HG02798 (cell line): ENCODE measurements around the gene RHOV.

Experiments
- ATAC-seq: cut with Tn5 transposase; IDR thresholded peaks from one replicate; pipeline ENCODE4 v1.9.1; 2021; ENCODE audit warnings: mild to moderate bottlenecking; ENCODE audit not compliant: unreplicated experiment, poor library complexity

RHOV gene

DNA sequence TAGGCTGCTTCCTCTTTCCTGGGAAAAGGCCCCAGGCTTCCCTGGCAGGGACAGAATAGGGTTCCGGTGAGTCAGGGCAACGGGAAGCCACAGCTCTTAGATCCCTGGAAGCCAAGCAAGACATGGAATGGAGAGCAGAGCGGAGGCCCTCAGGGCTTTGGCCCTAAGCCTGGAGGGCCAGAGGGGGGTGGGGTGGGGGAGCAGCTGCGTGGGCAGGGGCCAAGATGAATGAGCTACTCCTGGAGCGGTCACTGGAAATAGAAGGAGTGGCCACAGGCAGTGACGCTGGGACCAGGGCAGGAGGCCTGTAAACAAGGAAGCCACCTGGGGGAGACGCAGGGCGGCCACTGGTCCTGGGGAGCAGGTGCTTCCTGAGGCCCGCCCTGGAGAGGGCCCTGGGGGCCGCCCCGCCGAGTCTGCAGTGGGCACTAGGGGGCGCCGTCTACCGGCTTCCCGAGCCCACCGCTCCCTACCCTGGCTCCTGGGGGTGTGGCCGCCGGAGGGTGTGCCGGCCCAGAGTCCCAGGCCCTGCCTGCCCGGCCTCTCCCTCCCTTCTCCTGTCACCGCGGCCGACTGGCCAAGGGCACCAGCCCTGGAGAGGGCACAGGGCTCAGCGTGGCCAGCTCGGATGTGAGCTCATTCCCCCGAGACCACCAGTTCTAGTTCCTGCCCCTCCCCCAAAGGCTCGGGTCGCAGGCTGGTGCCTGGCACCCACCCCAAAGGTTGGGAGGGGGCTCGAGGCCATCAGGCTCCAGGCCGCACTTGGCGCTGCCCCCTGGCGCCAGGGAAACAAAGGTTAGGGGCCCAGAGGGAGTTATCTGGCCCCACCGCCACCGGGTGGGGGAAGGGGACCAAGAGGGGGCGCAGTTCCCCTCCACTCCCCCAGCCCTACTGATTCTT is 32.3 kb upstream of the RHOV start:
- peak; percentile 78 for ATAC-seq

DNA sequence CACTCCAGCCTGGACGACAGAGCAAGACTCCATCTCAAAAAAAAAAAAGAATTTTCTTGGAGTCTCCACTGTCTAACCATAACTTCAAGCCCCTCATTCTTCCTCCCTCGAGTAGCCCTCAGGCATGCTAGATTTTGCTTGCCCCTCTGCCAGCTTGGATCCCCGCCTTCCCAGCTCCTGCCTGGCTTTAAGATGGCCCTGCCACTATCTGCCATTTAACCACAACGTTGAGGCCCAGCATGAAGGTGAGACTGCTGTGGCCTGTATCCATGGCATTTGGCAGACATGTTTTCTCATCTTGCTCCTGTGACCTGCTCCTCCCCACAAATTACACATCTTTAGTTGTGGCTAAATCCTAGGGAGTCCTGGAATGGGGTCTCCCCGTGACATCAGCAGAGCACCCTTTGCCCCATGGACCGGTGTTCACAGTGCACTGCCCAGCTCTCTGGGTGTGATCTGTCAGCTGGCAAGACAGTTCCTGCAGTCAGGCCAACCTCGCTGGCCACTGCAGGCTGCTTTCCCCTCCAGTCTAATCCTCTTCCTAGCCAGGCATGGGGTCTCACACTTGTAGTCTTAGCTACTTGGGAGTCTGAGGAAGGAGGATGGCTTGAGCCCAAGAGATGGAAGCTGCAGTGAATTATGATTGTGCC is 30.6 kb upstream of the RHOV start:
- no peak for ATAC-seq

DNA sequence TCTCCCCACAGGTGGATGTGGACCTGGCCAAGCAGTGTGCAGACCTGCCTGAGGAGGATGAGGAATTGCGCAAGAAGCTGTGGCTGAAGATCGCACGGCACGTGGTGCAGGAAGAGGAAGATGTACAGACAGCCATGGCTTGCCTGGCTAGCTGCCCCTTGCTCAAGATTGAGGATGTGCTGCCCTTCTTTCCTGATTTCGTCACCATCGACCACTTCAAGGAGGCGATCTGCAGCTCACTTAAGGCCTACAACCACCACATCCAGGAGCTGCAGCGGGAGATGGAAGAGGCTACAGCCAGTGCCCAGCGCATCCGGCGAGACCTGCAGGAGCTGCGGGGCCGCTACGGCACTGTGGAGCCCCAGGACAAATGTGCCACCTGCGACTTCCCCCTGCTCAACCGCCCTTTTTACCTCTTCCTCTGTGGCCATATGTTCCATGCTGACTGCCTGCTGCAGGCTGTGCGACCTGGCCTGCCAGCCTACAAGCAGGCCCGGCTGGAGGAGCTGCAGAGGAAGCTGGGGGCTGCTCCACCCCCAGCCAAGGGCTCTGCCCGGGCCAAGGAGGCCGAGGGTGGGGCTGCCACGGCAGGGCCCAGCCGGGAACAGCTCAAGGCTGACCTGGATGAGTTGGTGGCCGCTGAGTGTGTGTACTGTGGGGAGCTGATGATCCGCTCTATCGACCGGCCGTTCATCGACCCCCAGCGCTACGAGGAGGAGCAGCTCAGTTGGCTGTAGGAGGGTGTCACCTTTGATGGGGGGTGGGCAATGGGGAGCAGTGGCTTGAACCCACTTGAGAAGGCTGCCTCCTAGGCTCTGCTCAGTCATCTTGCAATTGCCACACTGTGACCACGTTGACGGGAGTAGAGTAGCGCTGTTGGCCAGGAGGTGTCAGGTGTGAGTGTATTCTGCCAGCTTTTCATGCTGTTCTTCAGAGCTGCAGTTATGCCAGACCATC is 28.8 kb upstream of the RHOV start:
- no peak for ATAC-seq

DNA sequence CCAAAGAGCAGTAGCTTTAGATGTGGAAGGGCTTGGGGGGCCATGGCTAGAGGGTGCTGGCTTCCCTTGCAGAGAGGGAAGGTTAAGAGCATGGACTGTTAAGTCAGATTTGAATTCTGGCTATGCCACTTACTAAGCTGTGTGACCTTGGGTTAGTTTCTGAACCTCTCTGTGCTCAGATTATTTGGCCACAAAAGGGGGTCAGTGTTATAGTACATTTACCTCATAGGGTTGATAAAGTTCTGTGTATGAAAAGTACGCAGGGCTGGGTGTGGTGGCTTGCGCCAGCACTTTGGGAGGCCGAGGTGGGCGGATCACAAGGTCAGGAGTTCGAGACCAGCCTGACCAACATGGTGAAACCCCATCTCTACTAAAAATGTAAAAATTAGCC is 27.0 kb upstream of the RHOV start:
- ATAC-seq: no peak

DNA sequence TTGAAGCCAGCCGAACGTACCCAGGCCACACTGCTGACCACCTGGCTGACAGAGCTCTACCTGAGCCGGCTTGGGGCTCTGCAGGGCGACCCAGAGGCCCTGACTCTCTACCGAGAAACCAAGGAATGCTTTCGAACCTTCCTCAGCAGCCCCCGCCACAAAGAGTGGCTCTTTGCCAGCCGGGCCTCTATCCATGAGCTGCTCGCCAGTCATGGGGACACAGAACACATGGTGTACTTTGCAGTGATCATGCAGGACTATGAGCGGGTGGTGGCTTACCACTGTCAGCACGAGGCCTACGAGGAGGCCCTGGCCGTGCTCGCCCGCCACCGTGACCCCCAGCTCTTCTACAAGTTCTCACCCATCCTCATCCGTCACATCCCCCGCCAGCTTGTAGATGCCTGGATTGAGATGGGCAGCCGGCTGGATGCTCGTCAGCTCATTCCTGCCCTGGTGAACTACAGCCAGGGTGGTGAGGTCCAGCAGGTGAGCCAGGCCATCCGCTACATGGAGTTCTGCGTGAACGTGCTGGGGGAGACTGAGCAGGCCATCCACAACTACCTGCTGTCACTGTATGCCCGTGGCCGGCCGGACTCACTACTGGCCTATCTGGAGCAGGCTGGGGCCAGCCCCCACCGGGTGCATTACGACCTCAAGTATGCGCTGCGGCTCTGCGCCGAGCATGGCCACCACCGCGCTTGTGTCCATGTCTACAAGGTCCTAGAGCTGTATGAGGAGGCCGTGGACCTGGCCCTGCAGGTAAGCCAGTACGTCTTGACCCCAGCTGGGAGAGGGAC is 26.4 kb upstream of the RHOV start:
- ATAC-seq: no peak

DNA sequence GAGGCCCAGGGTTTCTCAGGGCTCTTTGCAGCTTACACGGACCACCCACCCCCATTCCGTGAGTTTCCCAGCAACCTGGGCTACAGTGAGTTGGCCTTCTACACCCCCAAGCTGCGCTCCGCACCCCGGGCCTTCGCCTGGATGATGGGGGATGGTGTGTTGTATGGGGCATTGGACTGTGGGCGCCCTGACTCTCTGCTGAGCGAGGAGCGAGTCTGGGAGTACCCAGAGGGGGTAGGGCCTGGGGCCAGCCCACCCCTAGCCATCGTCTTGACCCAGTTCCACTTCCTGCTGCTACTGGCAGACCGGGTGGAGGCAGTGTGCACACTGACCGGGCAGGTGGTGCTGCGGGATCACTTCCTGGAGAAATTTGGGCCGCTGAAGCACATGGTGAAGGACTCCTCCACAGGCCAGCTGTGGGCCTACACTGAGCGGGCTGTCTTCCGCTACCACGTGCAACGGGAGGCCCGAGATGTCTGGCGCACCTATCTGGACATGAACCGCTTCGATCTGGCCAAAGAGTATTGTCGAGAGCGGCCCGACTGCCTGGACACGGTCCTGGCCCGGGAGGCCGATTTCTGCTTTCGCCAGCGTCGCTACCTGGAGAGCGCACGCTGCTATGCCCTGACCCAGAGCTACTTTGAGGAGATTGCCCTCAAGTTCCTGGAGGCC is 25.6 kb upstream of the RHOV start:
- no peak for ATAC-seq

DNA sequence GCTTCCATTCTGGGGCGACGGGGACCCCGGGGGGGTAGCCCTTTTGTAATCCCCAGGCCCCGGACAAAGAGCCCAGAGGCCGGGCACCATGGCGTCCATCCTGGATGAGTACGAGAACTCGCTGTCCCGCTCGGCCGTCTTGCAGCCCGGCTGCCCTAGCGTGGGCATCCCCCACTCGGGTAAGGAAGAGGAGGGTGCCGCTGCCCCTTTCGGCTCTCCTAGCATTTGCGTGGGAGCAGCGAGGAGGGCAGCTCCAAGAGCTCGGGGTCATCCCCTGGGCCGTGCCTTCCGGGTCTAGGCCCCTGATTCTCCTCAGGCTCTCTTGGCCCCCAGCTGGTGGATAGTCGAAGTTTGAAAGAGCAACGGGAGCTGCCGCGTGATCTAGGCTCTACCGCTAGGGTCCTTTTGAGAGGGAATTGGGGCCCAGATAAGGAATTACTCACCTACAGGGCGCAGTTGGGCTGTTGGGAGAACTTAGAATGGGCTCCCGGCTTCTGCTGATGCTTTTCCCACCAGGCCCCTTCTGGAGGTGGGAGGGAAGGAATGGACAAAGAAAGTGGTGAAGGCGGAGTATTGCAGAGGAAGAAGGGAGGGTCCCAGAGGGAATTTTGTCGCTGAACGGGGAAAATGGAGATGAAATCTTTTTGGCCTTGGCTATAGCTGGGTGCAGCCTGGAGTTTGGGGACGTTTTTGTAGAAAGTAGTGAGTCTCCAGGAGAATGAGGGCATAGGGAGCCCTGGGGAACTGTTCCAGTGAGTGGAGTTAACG is 20.8 kb upstream of the RHOV start:
- ATAC-seq: peak; percentile 21

DNA sequence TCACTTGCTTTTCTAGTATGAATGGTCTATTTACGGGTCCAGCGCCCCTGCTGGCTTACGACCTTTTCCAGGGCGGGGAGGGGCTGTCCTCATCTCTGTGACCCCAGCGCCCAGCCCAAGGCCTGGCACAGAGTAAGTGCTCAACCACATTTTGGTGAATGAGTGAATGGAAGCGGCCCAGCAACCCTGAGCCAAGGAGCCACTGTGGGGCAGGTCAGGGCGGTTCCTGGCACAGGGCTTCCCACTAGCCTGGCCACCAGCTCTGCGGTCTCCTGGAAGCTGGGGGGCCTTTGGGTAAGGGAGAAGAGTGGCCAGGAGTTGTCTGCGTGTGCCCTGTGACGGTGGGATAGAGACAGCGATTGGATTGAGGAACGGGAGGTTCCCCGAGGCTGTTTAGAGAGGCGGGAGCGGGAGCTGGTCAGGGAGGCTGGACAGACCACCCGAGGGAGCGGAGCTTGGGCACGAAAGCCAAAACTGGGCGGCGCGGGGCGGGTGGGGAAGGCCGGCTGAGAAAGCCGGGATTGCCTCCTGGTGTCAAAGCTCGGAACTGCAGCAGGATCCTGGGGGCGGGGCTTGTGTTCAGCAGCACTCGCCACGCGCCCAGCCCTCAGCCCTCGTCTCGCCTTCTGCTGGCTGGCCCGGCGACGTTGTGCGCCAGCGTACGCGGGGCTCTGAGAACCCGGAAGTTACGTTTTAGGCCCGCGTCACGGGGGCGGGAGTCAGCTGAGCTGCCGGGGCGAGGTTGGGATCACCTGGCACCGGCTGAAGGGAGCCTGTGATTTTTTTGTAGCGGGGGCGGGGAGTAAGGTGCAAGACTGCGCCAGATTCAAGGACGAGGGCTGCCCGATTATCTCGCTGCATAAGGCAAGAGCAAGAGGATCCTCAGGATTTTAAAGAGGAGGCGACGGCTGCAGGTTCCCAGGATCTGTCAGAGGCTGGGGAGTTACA is 20.0 kb upstream of the RHOV start, which contains the start of gene VPS18:
VPS18 (plus strand) TSS at position 718 of the 948 bp plus-strand sequence. CDS start 319 bp downstream, outside the sequence.
- ATAC-seq: peak; percentile 93

DNA sequence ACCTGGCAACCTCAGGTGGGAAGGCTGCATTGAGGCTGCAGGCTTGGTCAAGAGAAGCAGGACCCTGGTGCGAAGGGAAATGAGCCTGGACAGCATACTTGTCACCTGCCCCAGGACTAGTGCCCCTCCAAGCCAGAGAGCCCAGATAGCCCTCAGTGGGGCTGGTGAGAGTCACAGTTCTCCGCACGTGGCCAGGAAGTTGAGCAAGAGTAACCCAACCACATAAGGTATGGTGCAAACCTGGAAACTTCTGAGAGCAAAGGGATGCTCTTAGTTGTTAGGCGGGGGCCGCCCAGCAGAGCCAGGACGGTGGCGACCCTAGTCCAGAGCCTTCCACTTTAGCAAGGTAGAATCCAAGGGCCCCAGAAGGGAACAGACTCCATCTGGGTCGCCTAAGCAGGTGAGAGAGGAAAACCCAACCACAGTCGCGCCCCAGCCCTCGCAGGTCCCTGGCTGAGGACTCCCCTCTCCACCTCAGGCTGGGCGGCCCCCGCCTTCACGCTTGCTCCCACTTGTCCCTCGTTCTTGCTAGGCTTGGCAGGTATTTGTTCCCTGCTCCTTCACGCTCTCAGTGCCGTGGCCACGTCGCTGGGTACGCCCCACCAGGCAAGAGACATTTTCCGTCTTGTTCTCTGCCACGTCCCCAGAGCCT is 19.1 kb upstream of the RHOV start:
- no peak for ATAC-seq

DNA sequence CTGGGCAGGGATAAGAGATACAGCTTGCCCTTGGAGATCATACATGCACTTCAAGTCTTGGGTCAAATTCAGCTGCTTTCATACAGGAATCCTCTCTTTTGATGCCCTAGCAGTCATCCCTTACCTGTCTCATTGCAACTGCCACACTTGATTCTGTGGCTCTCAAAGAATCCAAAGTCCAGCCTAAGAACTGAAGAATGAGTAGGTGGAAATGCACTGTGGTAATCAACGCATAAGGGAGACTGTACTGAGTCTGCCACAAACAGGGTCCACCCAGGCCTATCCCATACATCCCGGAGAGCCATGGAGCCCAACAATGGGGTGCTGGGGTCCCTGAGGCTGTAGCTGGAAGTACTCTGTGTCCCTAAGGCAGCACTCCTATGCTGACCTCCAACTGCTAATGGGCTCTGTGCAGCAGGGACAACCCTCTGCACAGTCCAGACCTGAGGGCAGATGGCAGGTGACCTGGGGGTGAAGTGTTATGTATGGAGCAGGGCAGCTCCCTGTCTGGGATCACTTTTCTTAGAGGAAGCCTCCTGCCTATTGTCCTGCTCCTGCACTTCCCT is 18.5 kb upstream of the RHOV start:
- ATAC-seq: no peak

DNA sequence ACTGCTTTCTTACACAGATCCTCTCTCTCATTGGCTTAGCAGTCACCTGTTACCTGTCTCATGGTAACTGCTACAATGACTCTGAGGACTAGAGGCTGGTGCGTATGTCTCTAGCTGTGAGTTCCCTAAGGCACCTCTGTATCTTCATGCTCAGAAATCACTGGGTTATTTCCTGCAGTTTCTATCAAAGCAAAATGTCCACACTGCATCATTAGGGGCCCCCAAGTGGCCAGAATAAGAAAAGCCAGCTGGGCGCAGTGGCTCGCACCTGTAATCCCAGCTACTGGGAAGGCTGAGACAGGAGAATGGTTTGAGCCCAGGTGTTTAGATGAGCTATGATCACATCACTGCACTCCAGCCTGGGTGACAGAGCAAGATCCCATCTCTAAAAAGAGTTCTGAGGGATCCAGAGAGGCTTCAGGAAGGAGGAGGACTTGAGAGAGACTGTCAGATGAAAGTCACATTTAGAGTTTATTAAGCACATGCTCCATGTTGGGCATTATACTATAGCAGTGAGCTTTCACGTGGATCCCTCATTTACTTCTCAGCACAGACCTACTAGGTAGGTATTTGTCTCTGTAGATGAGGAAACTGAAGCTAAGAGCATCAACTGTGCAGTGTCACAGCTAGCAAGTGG is 17.9 kb upstream of the RHOV start:
- no peak for ATAC-seq

DNA sequence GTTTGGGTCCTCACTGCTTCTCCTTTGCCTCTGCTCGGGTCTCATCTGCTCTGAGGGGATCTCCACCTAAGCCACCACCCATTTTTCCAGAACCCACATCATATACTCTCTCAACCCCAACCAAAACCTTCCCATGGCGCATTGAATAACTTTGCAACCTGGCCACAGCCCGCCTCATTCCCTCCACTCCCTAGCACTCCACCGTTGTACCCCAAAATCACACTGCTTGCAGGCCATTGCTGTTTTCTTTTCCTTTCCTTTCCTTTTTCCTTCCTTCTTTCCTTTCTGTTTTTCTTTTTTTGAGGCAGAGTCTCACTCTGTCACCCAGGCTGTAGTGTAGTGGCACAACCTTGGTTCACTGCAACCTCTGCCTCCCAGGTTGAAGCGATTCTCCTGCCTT is 17.1 kb upstream of the RHOV start:
- ATAC-seq: no peak

DNA sequence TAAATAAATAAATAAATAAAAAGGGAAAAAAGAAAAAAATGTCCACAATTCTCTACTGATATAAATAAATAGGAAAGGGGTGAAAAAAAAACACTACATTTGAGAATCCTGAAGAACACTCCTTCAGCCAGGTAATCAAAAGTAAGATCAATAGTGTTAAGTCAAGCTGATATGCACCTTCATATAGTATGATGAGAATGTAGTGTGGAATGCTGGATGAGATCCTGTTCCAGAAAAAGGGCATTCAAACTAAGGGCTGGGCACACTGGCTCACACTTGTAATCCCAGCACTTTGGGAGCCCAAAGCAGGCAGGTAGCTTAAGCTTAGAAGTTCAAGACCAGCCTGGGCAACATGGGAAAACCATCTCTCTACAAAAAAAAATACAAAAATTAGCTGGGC is 15.1 kb upstream of the RHOV start:
- ATAC-seq: no peak

DNA sequence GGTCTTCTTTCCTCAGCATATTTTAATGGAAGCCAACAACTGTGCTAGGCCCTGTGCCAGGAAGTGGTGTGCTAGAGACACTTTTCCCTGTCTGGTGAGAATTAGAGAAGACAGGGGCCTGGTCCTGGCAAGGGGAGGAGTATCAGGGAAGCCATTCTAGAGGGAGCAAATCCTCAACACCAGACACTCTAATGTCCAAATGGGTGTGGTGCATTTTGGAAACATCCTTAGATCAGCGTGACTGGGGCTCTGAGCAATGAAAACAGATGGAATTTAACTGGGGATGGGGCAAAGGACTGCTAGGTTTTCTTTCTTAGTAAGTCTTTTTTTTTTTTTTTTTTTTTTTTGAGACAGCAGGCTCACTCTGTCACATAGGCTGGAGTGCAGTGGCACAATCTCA is 12.6 kb upstream of the RHOV start:
- no peak for ATAC-seq

DNA sequence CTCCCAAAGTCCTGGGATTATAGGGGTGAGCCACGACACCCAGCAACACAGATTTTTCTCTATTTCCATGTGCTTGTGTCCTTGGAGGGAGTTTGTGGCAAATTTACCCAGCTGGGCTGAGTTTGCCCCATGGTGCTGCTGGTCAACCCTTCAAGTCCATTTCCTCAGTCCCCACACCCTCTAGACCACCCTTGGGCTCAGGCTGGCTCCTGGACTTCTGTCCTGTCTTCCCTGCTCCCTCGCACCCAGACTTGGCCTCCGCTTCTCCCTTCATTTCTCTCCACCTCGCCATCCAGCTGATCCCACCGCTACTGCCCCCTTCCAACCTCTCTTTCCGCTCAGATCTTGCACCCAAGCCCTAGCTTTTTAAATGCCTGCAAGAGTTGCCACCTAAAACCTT is 7.3 kb upstream of the RHOV start:
- ATAC-seq: no peak

DNA sequence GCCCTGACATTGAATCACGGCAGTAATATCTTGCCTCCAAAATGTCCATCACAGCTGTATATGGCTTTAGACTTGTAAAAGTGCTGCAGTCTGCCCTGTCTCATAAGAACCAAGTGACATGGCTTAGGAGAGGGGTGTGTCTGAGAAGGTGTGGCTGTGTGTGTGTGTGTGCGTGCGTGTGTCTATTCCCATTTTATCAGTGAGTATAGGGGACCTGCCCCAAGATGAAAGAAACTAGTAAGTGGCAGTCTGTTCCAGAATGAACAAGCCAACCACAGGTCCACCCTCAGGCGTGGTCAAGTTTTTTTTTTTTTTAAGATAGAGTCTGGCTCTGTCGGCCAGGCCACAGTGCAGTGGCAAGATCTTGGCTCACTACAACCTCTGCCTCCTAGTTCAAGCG is 5.6 kb upstream of the RHOV start:
- ATAC-seq: no peak
